Tibial artery (tissue), 4 donors: Measurements from ENCODE around the gene SLC26A1.

Experiments used
- DNase-seq, 2 donors: peaks; one replicate each; pipeline ENCODE4 v3.0.0-alpha.2; 2019
- H3K27ac ChIP-seq, 2 donors: fragments of 200-600 bp; sonication (generic) in 1 of 2; 1 replicate in 1 of 2; 2 replicates in 1 of 2; pipeline ENCODE4 v1.5.1; 2018 to 2019; ENCODE audit warnings: mild to moderate bottlenecking in 1 of 2
- H3K27me3 ChIP-seq, 2 donors: fragments of 200-600 bp; sonication (generic) in 1 of 2; one replicate each; pipeline versions ENCODE4 v1.5.1 to v1.6.0; 2016 to 2019
- H3K36me3 ChIP-seq, 3 donors: fragments of 200-600 bp; sonication (generic) in 2 of 3; one replicate each; pipeline ENCODE4 v1.5.1; 2016 to 2019; ENCODE audit warnings: mild to moderate bottlenecking in 2 of 3
- H3K4me1 ChIP-seq, 4 donors: fragments of 200-600 bp; sonication (generic) in 2 of 4; 1 replicate in 3 of 4; 2 replicates in 1 of 4; pipeline ENCODE4 v1.5.1; 2016 to 2019
- H3K4me3 ChIP-seq, 2 donors: fragments of 200-600 bp; sonication (generic) in 1 of 2; 1 replicate in 1 of 2; 2 replicates in 1 of 2; pipeline ENCODE4 v1.5.1; 2018 to 2019; ENCODE audit warnings: mild to moderate bottlenecking in 2 of 2
- H3K9me3 ChIP-seq, 3 donors: fragments of 200-600 bp; sonication (generic) in 1 of 3; one replicate each; pipeline ENCODE4 v1.5.1; 2016 to 2019
- CTCF ChIP-seq, 2 experiments: fragments of 200-600 bp in 1 of 2; fragments of 450-650 bp in 1 of 2; IDR thresholded peaks; one replicate each; pipeline ENCODE4 v1.5.1; 2017 to 2019; ENCODE audit warnings: antibody characterized with exemption in 2 of 2, mild to moderate bottlenecking in 1 of 2, moderate library complexity in 1 of 2
- intact Hi-C: fragments of 100-400 bp; cut with DNase I; formaldehyde crosslinking; loops from one replicate; pipeline ENCODE4 v1.15.0; 2023; ENCODE audit warnings: low total_unique reads

Gene SLC26A1

GRCh38 chr4:964346-965025 lies 28.7 kb downstream of the SLC26A1 start:
- DNase-seq = peak in 1 of 2 donors; percentile 62
- Histone ChIP-seq H3K36me3 (peaks cover 4 to 79% (median 51%) of the 10 kb centered on the region in 3 donors), H3K4me3 (no peak overlapping the region), H3K27ac (no peak overlapping the region), H3K9me3 (no peaks in the 10 kb centered on the region), H3K4me1 (peaks cover 0 to 14% (median 8%) of the 10 kb centered on the region in 4 donors), H3K27me3 (peaks cover 0 to 7% of the 10 kb centered on the region in 2 donors)
- TF ChIP-seq CTCF (IDR thresholded peaks at IDR 0.05) = no peak
- intact Hi-C loops = no loop called here

GRCh38 chr4:963276-964225 lies 29.7 kb downstream of the SLC26A1 start:
- intact Hi-C loops = no loop called here
- Histone ChIP-seq H3K4me3 (no peak overlapping the region), H3K36me3 (peaks cover 4 to 89% (median 54%) of the 10 kb centered on the region in 3 donors), H3K27me3 (peaks cover 0 to 7% of the 10 kb centered on the region in 2 donors), H3K4me1 (peaks cover 0 to 12% (median 7%) of the 10 kb centered on the region in 4 donors), H3K27ac (no peak overlapping the region), H3K9me3 (no peaks in the 10 kb centered on the region)
- DNase-seq = peak in 1 of 2 donors; percentile 61
- no peak for TF ChIP-seq CTCF (IDR thresholded peaks at IDR 0.05)

GRCh38 chr4:962231-963208 lies 30.7 kb downstream of the SLC26A1 start:
- Histone ChIP-seq H3K4me1 (peaks cover 0 to 2% (median under 1%) of the 10 kb centered on the region in 4 donors), H3K27ac (no peak overlapping the region), H3K4me3 (no peak overlapping the region), H3K9me3 (no peaks in the 10 kb centered on the region), H3K36me3 (peaks cover 4 to 97% (median 61%) of the 10 kb centered on the region in 3 donors), H3K27me3 (no peaks in the 10 kb centered on the region)
- intact Hi-C loops = no loop called here
- TF ChIP-seq CTCF (IDR thresholded peaks at IDR 0.05) = no peak
- peak in 1 of 2 donors; percentile 63 for DNase-seq

GRCh38 chr4:961351-962230 lies 31.6 kb downstream of the SLC26A1 start:
- Histone ChIP-seq H3K36me3 (peaks cover 4 to 97% (median 61%) of the 10 kb centered on the region in 3 donors), H3K9me3 (no peaks in the 10 kb centered on the region), H3K27ac (no peak overlapping the region), H3K4me3 (no peak overlapping the region), H3K4me1 (no peaks in the 10 kb centered on the region), H3K27me3 (no peaks in the 10 kb centered on the region)
- TF ChIP-seq CTCF (IDR thresholded peaks at IDR 0.05) = no peak
- intact Hi-C loops = no loop called here
- peak in 1 of 2 donors; percentile 62 for DNase-seq
